Neural progenitor cell (in vitro differentiated cells): ENCODE results near the gene SLC25A51.

Source experiments
- EZH2 ChIP-seq: fragments of 200-600 bp; sonication (generic); IDR thresholded peaks from 2 replicates; pipeline ENCODE4 v1.6.1; 2017; ENCODE audit warnings: antibody characterized with exemption, mild to moderate bottlenecking, moderate library complexity
- EZH2phosphoT487 ChIP-seq: fragments of 200-600 bp; sonication (generic); IDR thresholded peaks from 2 replicates; pipeline ENCODE4 v1.6.1; 2017; ENCODE audit warnings: antibody characterized with exemption
- TF ChIP-seq, protein P1 (sequence below): fragments of 200-600 bp; sonication (generic); IDR thresholded peaks from 2 replicates; pipeline ENCODE4 v1.5.1; 2017; ENCODE audit warnings: antibody characterized with exemption, mild to moderate bottlenecking

DNA sequence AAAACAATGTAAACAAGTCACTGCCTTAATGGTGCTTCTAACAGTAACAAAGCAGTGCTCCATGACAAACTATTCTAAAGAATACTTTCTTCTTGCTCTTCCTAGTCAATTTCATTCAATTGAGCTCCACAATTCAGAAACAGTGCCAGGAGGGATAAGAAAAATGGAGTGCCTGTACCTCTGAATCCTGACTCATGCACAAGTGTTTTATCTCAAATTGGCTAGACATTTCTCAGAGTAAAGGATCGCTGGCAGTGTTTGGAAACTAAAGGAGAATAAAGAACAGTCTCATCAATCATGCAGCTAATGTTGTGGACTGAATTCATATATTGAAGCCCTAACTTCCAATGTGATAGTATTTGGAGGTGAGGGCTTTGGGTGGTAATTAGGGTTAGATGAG is 27.6 kb downstream of the SLC25A51 start:
- TF ChIP-seq EZH2 (no peak), EZH2phosphoT487 (no peak)
- TF ChIP-seq, protein P1, sequence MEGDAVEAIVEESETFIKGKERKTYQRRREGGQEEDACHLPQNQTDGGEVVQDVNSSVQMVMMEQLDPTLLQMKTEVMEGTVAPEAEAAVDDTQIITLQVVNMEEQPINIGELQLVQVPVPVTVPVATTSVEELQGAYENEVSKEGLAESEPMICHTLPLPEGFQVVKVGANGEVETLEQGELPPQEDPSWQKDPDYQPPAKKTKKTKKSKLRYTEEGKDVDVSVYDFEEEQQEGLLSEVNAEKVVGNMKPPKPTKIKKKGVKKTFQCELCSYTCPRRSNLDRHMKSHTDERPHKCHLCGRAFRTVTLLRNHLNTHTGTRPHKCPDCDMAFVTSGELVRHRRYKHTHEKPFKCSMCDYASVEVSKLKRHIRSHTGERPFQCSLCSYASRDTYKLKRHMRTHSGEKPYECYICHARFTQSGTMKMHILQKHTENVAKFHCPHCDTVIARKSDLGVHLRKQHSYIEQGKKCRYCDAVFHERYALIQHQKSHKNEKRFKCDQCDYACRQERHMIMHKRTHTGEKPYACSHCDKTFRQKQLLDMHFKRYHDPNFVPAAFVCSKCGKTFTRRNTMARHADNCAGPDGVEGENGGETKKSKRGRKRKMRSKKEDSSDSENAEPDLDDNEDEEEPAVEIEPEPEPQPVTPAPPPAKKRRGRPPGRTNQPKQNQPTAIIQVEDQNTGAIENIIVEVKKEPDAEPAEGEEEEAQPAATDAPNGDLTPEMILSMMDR = no peak
